ENCODE data around the gene SLC46A1. TPM values are rescaled to one million over a fixed set of nuclear protein-coding genes. Genes with fewer than 3 reads are reported as not detected.

The SLC46A1 gene
- total and polyA plus RNA-seq, 2 of the 8 experiments (the other 6 are each of a cell fraction or from before 2014, with no cell fraction given): 5.3 to 8.7 TPM

- no peak overlapping the region for H3K27ac ChIP-seq (ENCODE audit: low read depth, low read length)
- no peaks in the 10 kb centered on the region for H4K20me1 ChIP-seq (replicated peaks in 1 of 2; ENCODE audit: control insufficient read depth in 1 of 2, insufficient read depth in 2 of 2, low read length in 2 of 2)
- no peak overlapping the region for H3K14ac ChIP-seq (ENCODE audit: insufficient read length)
- no peak overlapping the region for H4K91ac ChIP-seq (replicated peaks; ENCODE audit: insufficient read length, low read length)
- H2BK5ac ChIP-seq (ENCODE audit: low read depth, low read length): no peak overlapping the region
- no peak overlapping the region for H4K5ac ChIP-seq (ENCODE audit: insufficient read length, low read depth, low read length)
- H3K4me1 ChIP-seq (replicated peaks in 1 of 4; ENCODE audit: control insufficient read depth in 3 of 4, insufficient read depth in 4 of 4, low read length in 3 of 4): no peaks in the 10 kb centered on the region
- H2AK5ac ChIP-seq (ENCODE audit: low read depth, low read length): no peak overlapping the region
- no peak overlapping the region for H3K56ac ChIP-seq (replicated peaks; ENCODE audit: insufficient read length, low read depth, low read length)
- H3K4me3 ChIP-seq (ENCODE audit: extremely low read depth in 1 of 4, insufficient read depth in 2 of 4, low read depth in 3 of 4, low read length in 4 of 4): no peak overlapping the region
- FAIRE-seq (no peak), DNase-seq (ENCODE audit: low read depth in 1 of 2, low spot score in 2 of 2) (no peak)
- no peaks in the 10 kb centered on the region for H3K27me3 ChIP-seq (replicated peaks in 1 of 4; ENCODE audit: control insufficient read depth in 3 of 4, extremely low read depth in 1 of 4, insufficient read depth in 3 of 4, low read length in 3 of 4)
- no peak overlapping the region for H3K4me2 ChIP-seq (ENCODE audit: insufficient read depth in 1 of 2, low read depth in 2 of 2, low read length in 2 of 2)
- peaks cover 7 to 24% (median 19%) of the 10 kb centered on the region in 4 experiments; a peak in 7 of 8 replicates for H3K36me3 ChIP-seq (ENCODE audit: control insufficient read depth in 2 of 4, insufficient read depth in 4 of 4, low read length in 3 of 4)
- H3K9ac ChIP-seq (replicated peaks in 1 of 4; ENCODE audit: extremely low read depth in 1 of 4, low read depth in 3 of 4, low read length in 3 of 4): no peak overlapping the region
- H3K9me3 ChIP-seq (ENCODE audit: insufficient read depth in 2 of 2, low read depth in 1 of 2, low read length in 1 of 2): no peaks in the 10 kb centered on the region
- no peaks in the 10 kb centered on the region for H3K23me2 ChIP-seq (ENCODE audit: low read depth, low read length)
- H3K4ac ChIP-seq (replicated peaks; ENCODE audit: insufficient read length, low read depth, low read length): no peak overlapping the region
- CTCF ChIA-PET (ENCODE audit: partially characterized antibody): interaction anchor here (1.5 to 2.0 kb wide), 2 partner anchors 9 to 18 kb away, joined by 4 to 6 read pairs; no protein-coding TSS in a partner anchor
- H2BK120ac ChIP-seq (replicated peaks; ENCODE audit: low read depth, low read length): no peak overlapping the region
- WGBS, 2 experiments (ENCODE audit: extremely low coverage in 1 of 2, insufficient coverage in 1 of 2, insufficient read length in 1 of 2, insufficient replicate concordance in 2 of 2, low coverage in 1 of 2, low lambda C conversion rate in 2 of 2, missing lambda C conversion rate in 1 of 2): 93% methylated on average over 8 of the region's 8 CpGs; no CpG with 5 or more reads in 1 of the 2 experiments
- H2AFZ ChIP-seq (ENCODE audit: low read length): no peak overlapping the region
- no peaks in the 10 kb centered on the region for H3K79me1 ChIP-seq (ENCODE audit: low read depth, low read length)
- H2BK20ac ChIP-seq (ENCODE audit: low read length): no peak overlapping the region
- no peak for TF ChIP-seq SP1 (IDR thresholded peaks at IDR 0.05; ENCODE audit: low read depth, low read length)
- TF ChIP-seq JUN (IDR thresholded peaks at IDR 0.05; ENCODE audit: low read depth, low read length): no peak
- TF ChIP-seq KDM5A (IDR thresholded peaks at IDR 0.05; ENCODE audit: low read length): no peak
- H2BK15ac ChIP-seq (ENCODE audit: low read length): no peak overlapping the region
- H2BK12ac ChIP-seq (ENCODE audit: low read depth, low read length): no peak overlapping the region
- POLR2A ChIA-PET (ENCODE audit: partially characterized antibody): interaction anchor here (0.9 to 12.7 kb wide), 6 partner anchors 6 to 185 kb away, joined by 3 to 103 read pairs (median 12); partner anchors contain the start of genes IFT20, POLDIP2, SARM1 and SEBOX
- H3K23ac ChIP-seq (ENCODE audit: insufficient read length): no peak overlapping the region
- no peaks in the 10 kb centered on the region for H3K79me2 ChIP-seq (ENCODE audit: control insufficient read depth in 1 of 2, insufficient read depth in 2 of 2, low read length in 2 of 2)
- H4K8ac ChIP-seq (ENCODE audit: extremely low read depth, insufficient read depth, low read length): no peak overlapping the region
- no peak overlapping the region for H3K18ac ChIP-seq (ENCODE audit: extremely low read depth, low read length)
Observed at GRCh38 chr17:28363776-28364650, 42.0 kb downstream of the SLC46A1 start.
